Ishikawa (cell line): ENCODE measurements around the gene GDF15.

Source experiments
- CREB1 ChIP-seq: IDR thresholded peaks from 2 replicates; pipeline ENCODE4 v1.6.1; 2012; ENCODE audit warnings: low read depth
- EP300 ChIP-seq: IDR thresholded peaks from 2 replicates; pipeline ENCODE4 v1.6.1; 2012; ENCODE audit warnings: borderline replicate concordance
- FOXM1 ChIP-seq: IDR thresholded peaks from 2 replicates; pipeline ENCODE4 v1.6.1; 2012; ENCODE audit warnings: low read depth, borderline replicate concordance
- RAD21 ChIP-seq: IDR thresholded peaks from 2 replicates; pipeline ENCODE4 v1.6.1; 2012; ENCODE audit warnings: low read depth
- REST ChIP-seq: IDR thresholded peaks from 2 replicates; pipeline ENCODE4 v1.6.1; 2012; ENCODE audit warnings: low read depth, mild to moderate bottlenecking
- TEAD4 ChIP-seq: IDR thresholded peaks from 2 replicates; pipeline ENCODE4 v1.6.1; 2012
- YY1 ChIP-seq: IDR thresholded peaks from 2 replicates; pipeline ENCODE4 v1.6.1; 2012; ENCODE audit warnings: low read depth
- TF ChIP-seq, protein P1 (sequence below): IDR thresholded peaks from 2 replicates; pipeline ENCODE4 v1.6.1; 2012

- TF ChIP-seq TEAD4 (no peak), RAD21 (peak; percentile 51), FOXM1 (no peak), CREB1 (no peak), YY1 (no peak), EP300 (peak; percentile 28; the same call in 1 of the 2 replicates), REST (no peak)
- TF ChIP-seq, protein P1, sequence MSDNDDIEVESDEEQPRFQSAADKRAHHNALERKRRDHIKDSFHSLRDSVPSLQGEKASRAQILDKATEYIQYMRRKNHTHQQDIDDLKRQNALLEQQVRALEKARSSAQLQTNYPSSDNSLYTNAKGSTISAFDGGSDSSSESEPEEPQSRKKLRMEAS = no peak
Observed at GRCh38 chr19:18385675-18386542, at the start of gene GDF15.
